GM12892 (cell line): ENCODE results near the gene SLC2A6.

Source experiments
- POLR2A ChIP-seq: IDR thresholded peaks from 2 replicates; pipeline ENCODE4 v1.6.1; 2011; ENCODE audit warnings: low read depth, low read length, control low read depth
- POLR2AphosphoS5 ChIP-seq: IDR thresholded peaks from 2 replicates; pipeline ENCODE4 v1.6.1; 2011; ENCODE audit warnings: low read depth, low read length, control low read depth

DNA sequence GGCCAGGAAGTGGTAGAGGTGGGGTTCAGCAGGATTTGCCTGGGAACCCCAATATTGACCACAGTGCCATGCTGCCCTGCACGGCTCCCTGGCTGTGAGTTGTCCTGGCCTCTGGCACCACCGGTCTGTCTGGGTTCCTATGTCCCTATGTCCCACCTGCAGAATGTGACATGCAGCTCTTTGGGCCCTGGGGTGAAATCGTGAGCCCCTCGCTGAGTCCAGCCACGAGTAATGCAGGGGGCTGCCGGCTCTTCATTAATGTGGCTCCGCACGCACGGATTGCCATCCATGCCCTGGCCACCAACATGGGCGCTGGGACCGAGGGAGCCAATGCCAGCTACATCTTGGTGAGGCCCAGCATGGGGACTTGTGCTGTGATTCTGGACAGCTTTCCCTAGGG, 21.2 kb downstream of the SLC2A6 start:
- no peak for TF ChIP-seq POLR2AphosphoS5
- TF ChIP-seq POLR2A = no peak
